ENCODE measurements around the gene PTGR3.

DNA sequence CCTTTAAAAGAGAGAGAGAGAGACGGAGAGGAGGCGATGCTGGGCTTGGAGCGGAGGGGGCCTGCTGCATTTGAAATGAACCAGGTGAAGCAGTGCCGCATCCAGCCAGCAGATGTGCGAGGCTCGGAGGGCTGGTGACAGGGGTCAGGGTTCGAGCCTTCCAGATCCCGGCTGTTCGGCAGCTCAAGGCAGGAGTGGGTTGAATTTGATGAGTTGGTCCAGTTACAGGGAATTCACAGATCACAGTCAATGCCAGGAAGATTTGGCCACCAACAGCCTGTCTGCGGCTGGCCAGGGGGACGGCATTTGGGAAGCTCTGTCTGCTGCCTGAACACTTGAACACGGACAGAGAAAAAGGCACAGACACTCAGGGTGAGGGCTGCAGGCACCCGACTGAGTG is 48.6 kb downstream of the PTGR3 start:
- TF ChIP-seq, protein P1, sequence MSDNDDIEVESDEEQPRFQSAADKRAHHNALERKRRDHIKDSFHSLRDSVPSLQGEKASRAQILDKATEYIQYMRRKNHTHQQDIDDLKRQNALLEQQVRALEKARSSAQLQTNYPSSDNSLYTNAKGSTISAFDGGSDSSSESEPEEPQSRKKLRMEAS (IDR thresholded peaks at IDR 0.05; ENCODE audit: low read depth, low read length), result no peak
- TF ChIP-seq, protein P2, sequence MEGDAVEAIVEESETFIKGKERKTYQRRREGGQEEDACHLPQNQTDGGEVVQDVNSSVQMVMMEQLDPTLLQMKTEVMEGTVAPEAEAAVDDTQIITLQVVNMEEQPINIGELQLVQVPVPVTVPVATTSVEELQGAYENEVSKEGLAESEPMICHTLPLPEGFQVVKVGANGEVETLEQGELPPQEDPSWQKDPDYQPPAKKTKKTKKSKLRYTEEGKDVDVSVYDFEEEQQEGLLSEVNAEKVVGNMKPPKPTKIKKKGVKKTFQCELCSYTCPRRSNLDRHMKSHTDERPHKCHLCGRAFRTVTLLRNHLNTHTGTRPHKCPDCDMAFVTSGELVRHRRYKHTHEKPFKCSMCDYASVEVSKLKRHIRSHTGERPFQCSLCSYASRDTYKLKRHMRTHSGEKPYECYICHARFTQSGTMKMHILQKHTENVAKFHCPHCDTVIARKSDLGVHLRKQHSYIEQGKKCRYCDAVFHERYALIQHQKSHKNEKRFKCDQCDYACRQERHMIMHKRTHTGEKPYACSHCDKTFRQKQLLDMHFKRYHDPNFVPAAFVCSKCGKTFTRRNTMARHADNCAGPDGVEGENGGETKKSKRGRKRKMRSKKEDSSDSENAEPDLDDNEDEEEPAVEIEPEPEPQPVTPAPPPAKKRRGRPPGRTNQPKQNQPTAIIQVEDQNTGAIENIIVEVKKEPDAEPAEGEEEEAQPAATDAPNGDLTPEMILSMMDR (IDR thresholded peaks at IDR 0.05; ENCODE audit: low read depth, low read length), result no peak
- TF ChIP-seq POLR2A (IDR thresholded peaks at IDR 0.05; ENCODE audit: extremely low read depth, insufficient read length), result no peak
